H1 (cell line): ENCODE measurements around the gene MRFAP1L1. TPM values are rescaled to one million over a fixed set of nuclear protein-coding genes. Genes with fewer than 3 reads are reported as not detected.

Experiments used
- CTCF ChIP-seq, 3 experiments: IDR thresholded peaks; 1 replicate in 2 of 3; 2 replicates in 1 of 3; pipeline versions ENCODE4 v1.5.1 to v1.6.1; 2011; ENCODE audit warnings: low read length in 3 of 3, mild to moderate bottlenecking in 3 of 3, inconsistent platforms in 2 of 3, low read depth in 1 of 3, moderate library complexity in 1 of 3; ENCODE audit not compliant: insufficient read depth in 1 of 3; ENCODE audit errors: control extremely low read depth in 1 of 3
- SIX5 ChIP-seq: IDR thresholded peaks from 2 replicates; pipeline ENCODE4 v1.6.1; 2011; ENCODE audit warnings: mild to moderate bottlenecking, low read depth, low read length
- polyA plus RNA-seq, 7 experiments: library from polyadenylated mRNA; depleted of rRNA in 3 of 7; stranded (reverse) in 5 of 7; unstranded in 2 of 7; fragments of >200 nt in 5 of 7; fragments of 200-250 nt in 2 of 7; gene quantifications; 1 replicate in 5 of 7; 2 replicates in 1 of 7; 4 replicates in 1 of 7; pipeline versions ENCODE4 v1.2.1 to v1.2.3, GENCODE V29; 2011 to 2013; ENCODE audit warnings: missing spikeins in 2 of 7, mixed read lengths in 2 of 7
- total RNA-seq: library from RNA; stranded (reverse); fragmentation: NEBNext Ultra II Directional; extraction: Animal tissue kit (Norgen Biotek cat#: 25700); gene quantifications from 2 replicates; pipeline ENCODE4 v1.2.1, GENCODE V29; 2021

The MRFAP1L1 gene
- total and polyA plus RNA-seq, 2 of the 8 experiments (the other 6 are each of a cell fraction or from before 2014, with no cell fraction given): 26.8 to 54.3 TPM

- peak in 2 of 3 experiments; percentile 42 to 51; a peak in 2 of 4 replicates for TF ChIP-seq CTCF (IDR thresholded peaks at IDR 0.05; ENCODE audit: control extremely low read depth in 1 of 3, insufficient read depth in 1 of 3, low read depth in 1 of 3, low read length in 3 of 3)
- TF ChIP-seq SIX5: no peak
- TF ChIP-seq, all 59 proteins: peak for 2
Observed at GRCh38 chr4:6687947-6688878, 21.5 kb downstream of the MRFAP1L1 start (continued).
